Measurements from ENCODE around the gene PPP2R2B. TPM values are rescaled to one million over a fixed set of nuclear protein-coding genes. Genes with fewer than 3 reads are reported as not detected.

PPP2R2B gene
- total RNA-seq, 3 donors from 2014 or later (not counting 1 experiment from before 2014, with no cell fraction given), result 44.9 to 68.3 (median 63.7) TPM

DNA sequence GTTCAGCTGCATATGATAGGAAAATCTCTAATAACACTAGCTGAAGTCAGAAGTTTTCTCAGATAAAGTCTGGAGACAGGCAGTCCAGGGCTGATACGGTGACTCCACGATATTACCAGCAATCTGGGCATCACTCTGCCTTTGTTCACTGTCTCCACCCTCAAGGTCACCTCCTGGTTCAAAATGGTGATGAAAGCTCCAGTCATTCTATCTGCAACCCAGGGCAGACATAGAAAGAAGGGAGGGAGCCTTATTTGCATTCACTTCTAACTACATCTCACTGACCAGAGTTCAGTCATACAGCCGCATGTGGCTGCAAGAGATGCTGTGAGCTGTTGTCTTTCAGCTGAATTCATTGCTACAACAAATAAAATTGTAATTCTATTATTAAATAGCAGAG lies 340.1 kb downstream of the PPP2R2B start:
- Histone ChIP-seq H3K27ac (ENCODE audit: low read length) (no peak overlapping the region), H3K4me3 (ENCODE audit: low read length) (no peak overlapping the region), H3K9me3 (ENCODE audit: control insufficient read depth, insufficient read depth, low read length) (no peaks in the 10 kb centered on the region), H3K27me3 (ENCODE audit: control insufficient read depth, insufficient read depth, low read length) (no peaks in the 10 kb centered on the region), H3K4me1 (ENCODE audit: control insufficient read depth, insufficient read depth, low read length) (no peaks in the 10 kb centered on the region), H3K36me3 (ENCODE audit: control insufficient read depth, insufficient read depth, low read length) (no peaks in the 10 kb centered on the region)
- Mint-ChIP-seq H3K4me1 (peaks cover 2% of the 10 kb centered on the region in 2 donors), H3K4me3 (no peak overlapping the region), H3K36me3 (no peaks in the 10 kb centered on the region), H3K27ac (no peak overlapping the region), H3K27me3 (ENCODE audit: low read depth in 2 of 2) (peaks cover 0 to 4% of the 10 kb centered on the region in 2 donors), H3K9me3 (no peaks in the 10 kb centered on the region)
- no peak for DNase-seq
- intact Hi-C loops (cut with micrococcal nuclease), result no loop called here
- TF ChIP-seq, protein P1, sequence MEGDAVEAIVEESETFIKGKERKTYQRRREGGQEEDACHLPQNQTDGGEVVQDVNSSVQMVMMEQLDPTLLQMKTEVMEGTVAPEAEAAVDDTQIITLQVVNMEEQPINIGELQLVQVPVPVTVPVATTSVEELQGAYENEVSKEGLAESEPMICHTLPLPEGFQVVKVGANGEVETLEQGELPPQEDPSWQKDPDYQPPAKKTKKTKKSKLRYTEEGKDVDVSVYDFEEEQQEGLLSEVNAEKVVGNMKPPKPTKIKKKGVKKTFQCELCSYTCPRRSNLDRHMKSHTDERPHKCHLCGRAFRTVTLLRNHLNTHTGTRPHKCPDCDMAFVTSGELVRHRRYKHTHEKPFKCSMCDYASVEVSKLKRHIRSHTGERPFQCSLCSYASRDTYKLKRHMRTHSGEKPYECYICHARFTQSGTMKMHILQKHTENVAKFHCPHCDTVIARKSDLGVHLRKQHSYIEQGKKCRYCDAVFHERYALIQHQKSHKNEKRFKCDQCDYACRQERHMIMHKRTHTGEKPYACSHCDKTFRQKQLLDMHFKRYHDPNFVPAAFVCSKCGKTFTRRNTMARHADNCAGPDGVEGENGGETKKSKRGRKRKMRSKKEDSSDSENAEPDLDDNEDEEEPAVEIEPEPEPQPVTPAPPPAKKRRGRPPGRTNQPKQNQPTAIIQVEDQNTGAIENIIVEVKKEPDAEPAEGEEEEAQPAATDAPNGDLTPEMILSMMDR (IDR thresholded peaks at IDR 0.05), result no peak
- no peak for ATAC-seq
- WGBS (ENCODE audit: insufficient coverage), result 87% methylated on average over 2 of the region's 3 CpGs

DNA sequence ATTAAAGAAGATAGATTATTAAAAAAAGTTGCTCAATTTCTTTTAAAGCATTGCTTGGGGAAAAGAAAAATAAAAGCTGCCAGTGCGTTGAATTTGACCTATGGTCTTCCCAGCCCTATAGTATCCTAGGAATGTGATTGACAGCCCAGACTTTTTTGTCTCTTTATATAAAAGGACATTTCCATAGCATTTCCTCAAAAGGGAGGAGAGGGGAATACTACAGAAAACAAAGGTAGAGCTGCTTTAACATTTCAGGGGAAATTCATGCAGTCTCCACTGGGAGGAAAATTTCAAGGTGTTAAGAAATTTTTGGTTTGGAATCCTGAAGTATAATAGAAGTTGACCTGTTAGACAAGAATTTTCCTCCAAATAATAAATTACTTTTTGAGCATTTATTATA lies 344.7 kb downstream of the PPP2R2B start:
- DNase-seq (no peak), ATAC-seq (no peak)
- peaks cover 6% of the 10 kb centered on the region in 2 donors for H3K4me1 Mint-ChIP-seq
- H3K9me3 ChIP-seq (ENCODE audit: control insufficient read depth, insufficient read depth, low read length), result no peaks in the 10 kb centered on the region
- H3K4me3 Mint-ChIP-seq, result no peak overlapping the region
- no peaks in the 10 kb centered on the region for H3K27me3 ChIP-seq (ENCODE audit: control insufficient read depth, insufficient read depth, low read length)
- intact Hi-C loops (cut with micrococcal nuclease), result loop anchor here (1.0 kb wide), 1 partner anchor 655 kb away; no protein-coding TSS in a partner anchor
- no peaks in the 10 kb centered on the region for H3K36me3 ChIP-seq (ENCODE audit: control insufficient read depth, insufficient read depth, low read length)
- H3K4me1 ChIP-seq (ENCODE audit: control insufficient read depth, insufficient read depth, low read length), result no peaks in the 10 kb centered on the region
- TF ChIP-seq, protein P1 (IDR thresholded peaks at IDR 0.05), result no peak
- H3K27ac ChIP-seq (ENCODE audit: low read length), result no peak overlapping the region
- no peaks in the 10 kb centered on the region for H3K27me3 Mint-ChIP-seq (ENCODE audit: low read depth in 2 of 2)
- no peak overlapping the region for H3K27ac Mint-ChIP-seq
- H3K9me3 Mint-ChIP-seq, result no peaks in the 10 kb centered on the region
- no CpG with 5 or more reads among the region's 1 CpG for WGBS (ENCODE audit: insufficient coverage)
- H3K36me3 Mint-ChIP-seq, result no peaks in the 10 kb centered on the region
- no peak overlapping the region for H3K4me3 ChIP-seq (ENCODE audit: low read length)

- Histone ChIP-seq H3K4me1 (ENCODE audit: control insufficient read depth, insufficient read depth, low read length) (no peaks in the 10 kb centered on the region), H3K4me3 (ENCODE audit: low read length) (no peak overlapping the region), H3K27ac (ENCODE audit: low read length) (no peak overlapping the region), H3K36me3 (ENCODE audit: control insufficient read depth, insufficient read depth, low read length) (no peaks in the 10 kb centered on the region), H3K27me3 (ENCODE audit: control insufficient read depth, insufficient read depth, low read length) (no peaks in the 10 kb centered on the region), H3K9me3 (ENCODE audit: control insufficient read depth, insufficient read depth, low read length) (no peaks in the 10 kb centered on the region)
- intact Hi-C loops (cut with micrococcal nuclease), result loop anchor here (1.0 kb wide), 1 partner anchor 656 kb away; no protein-coding TSS in a partner anchor
- TF ChIP-seq, protein P1 (IDR thresholded peaks at IDR 0.05), result peak; percentile 78
- peak; percentile 62 to 85 for DNase-seq
- no peaks in the 10 kb centered on the region for H3K36me3 Mint-ChIP-seq
- peak; percentile 90 to 99 (median 98) for ATAC-seq
- no peak overlapping the region for H3K4me3 Mint-ChIP-seq
- H3K9me3 Mint-ChIP-seq, result no peaks in the 10 kb centered on the region
- WGBS (ENCODE audit: insufficient coverage), result 31% methylated on average over 4 of the region's 7 CpGs
- peaks cover 0 to under 1% of the 10 kb centered on the region in 2 donors for H3K27me3 Mint-ChIP-seq (ENCODE audit: low read depth in 2 of 2)
- H3K27ac Mint-ChIP-seq, result no peak overlapping the region
- H3K4me1 Mint-ChIP-seq, result peaks cover 6% of the 10 kb centered on the region in 2 donors
Observed at GRCh38 chr5:146533260-146533857, 345.2 kb downstream of the PPP2R2B start.

Measured in natural killer cell (primary cell).